HEK293 (cell line): ENCODE data around the gene PITPNC1.
"Not testable (repeated sequence)": the region's sequence is repeated elsewhere in the genome, so short reads cannot be mapped to it uniquely, and the experiment has no call there.

ENCODE experiments used
- CTCF ChIA-PET: fragments of 350-600 bp; formaldehyde crosslinking; extraction: SDS; loops from one replicate; lab custom pipeline; 2021; ENCODE audit warnings: antibody characterized with exemption; lab: Yijun Ruan, JAX
- POLR2A ChIA-PET: fragments of 300-600 bp; formaldehyde crosslinking; extraction: SDS; loops from one replicate; lab custom pipeline; 2020; ENCODE audit warnings: antibody characterized with exemption, inconsistent platforms; lab: Yijun Ruan, JAX
- H3K27ac ChIP-seq: fragments of 200-500 bp; sonication (Bioruptor generic); 2 replicates; pipeline ENCODE4 v1.5.1; 2014; ENCODE audit warnings: low read depth, low read length, control low read depth, inconsistent platforms; ENCODE audit errors: extremely low read depth
- H3K36me3 ChIP-seq, 2 experiments: fragments of 200-500 bp in 1 of 2; sonication (Bioruptor generic) in 1 of 2; 1 replicate in 1 of 2; 2 replicates in 1 of 2; pipeline ENCODE4 v1.5.1; 2014 to 2017; ENCODE audit warnings: inconsistent platforms in 2 of 2, low read length in 2 of 2; ENCODE audit not compliant: control insufficient read depth in 2 of 2, insufficient read depth in 1 of 2
- H3K4me1 ChIP-seq: fragments of 200-500 bp; sonication (Bioruptor generic); 2 replicates; pipeline ENCODE4 v1.5.1; 2014; ENCODE audit warnings: mild to moderate bottlenecking, low read length, inconsistent platforms; ENCODE audit not compliant: control insufficient read depth, insufficient read depth
- H3K4me3 ChIP-seq: 2 replicates; pipeline ENCODE4 v1.5.1; 2011; ENCODE audit warnings: low read depth, mild to moderate bottlenecking, control low read depth, low read length, moderate library complexity
- H3K9me3 ChIP-seq: fragments of 200-500 bp; sonication (Bioruptor generic); 2 replicates; pipeline ENCODE4 v1.5.1; 2014; ENCODE audit warnings: low read depth, low read length, inconsistent platforms; ENCODE audit not compliant: control insufficient read depth, insufficient read depth
- EGR2 ChIP-seq: fragments of 450-650 bp; formaldehyde crosslinking; IDR thresholded peaks from 2 replicates; pipeline ENCODE4 v1.5.1; 2016; ENCODE audit warnings: low read depth, missing biosample characterization, missing genetic modification characterization
- GLIS1 ChIP-seq: fragments of 450-650 bp; formaldehyde crosslinking; IDR thresholded peaks from 2 replicates; pipeline ENCODE4 v1.5.1; 2016; ENCODE audit warnings: missing biosample characterization, missing genetic modification characterization
- GLIS2 ChIP-seq: fragments of 450-650 bp; formaldehyde crosslinking; IDR thresholded peaks from 2 replicates; pipeline ENCODE4 v1.5.1; 2016; ENCODE audit warnings: missing biosample characterization, missing genetic modification characterization
- IKZF3 ChIP-seq: fragments of 450-650 bp; IDR thresholded peaks from 2 replicates; pipeline ENCODE4 v1.5.0; 2018; ENCODE audit warnings: missing biosample characterization, mild to moderate bottlenecking, missing genetic modification characterization, moderate library complexity
- PRDM1 ChIP-seq: fragments of 450-650 bp; formaldehyde crosslinking; IDR thresholded peaks from 2 replicates; pipeline ENCODE4; 2016; ENCODE audit warnings: missing biosample characterization, missing genetic modification characterization
- PRDM6 ChIP-seq: fragments of 450-650 bp; formaldehyde crosslinking; IDR thresholded peaks from 2 replicates; pipeline ENCODE4 v1.5.1; 2017; ENCODE audit warnings: missing biosample characterization, missing genetic modification characterization
- ZBTB10 ChIP-seq: fragments of 450-650 bp; formaldehyde crosslinking; IDR thresholded peaks from 2 replicates; pipeline ENCODE4 v1.5.1; 2016; ENCODE audit warnings: missing biosample characterization, missing genetic modification characterization
- ZNF157 ChIP-seq: fragments of 450-650 bp; formaldehyde crosslinking; IDR thresholded peaks from 2 replicates; pipeline ENCODE4 v1.5.1; 2016; ENCODE audit warnings: missing biosample characterization, missing genetic modification characterization
- ZNF2 ChIP-seq: fragments of 450-650 bp; formaldehyde crosslinking; IDR thresholded peaks from 2 replicates; pipeline ENCODE4 v1.5.1; 2016; ENCODE audit warnings: missing biosample characterization, missing genetic modification characterization
- ZNF366 ChIP-seq: fragments of 450-650 bp; formaldehyde crosslinking; conservative IDR thresholded peaks from 2 replicates; pipeline ENCODE4 v1.5.1; 2016; ENCODE audit warnings: missing biosample characterization, missing genetic modification characterization
- ZNF391 ChIP-seq: fragments of 450-650 bp; formaldehyde crosslinking; IDR thresholded peaks from 2 replicates; pipeline ENCODE4 v1.5.1; 2016; ENCODE audit warnings: low read depth, missing biosample characterization, missing genetic modification characterization, borderline replicate concordance
- ZNF473 ChIP-seq: fragments of 450-650 bp; formaldehyde crosslinking; IDR thresholded peaks from 2 replicates; pipeline ENCODE4 v1.5.1; 2017; ENCODE audit warnings: missing biosample characterization, missing genetic modification characterization
- ZNF580 ChIP-seq: fragments of 450-650 bp; formaldehyde crosslinking; IDR thresholded peaks from 2 replicates; pipeline ENCODE4 v1.5.1; 2016; ENCODE audit warnings: missing biosample characterization, missing genetic modification characterization
- ZNF660 ChIP-seq: fragments of 450-650 bp; IDR thresholded peaks from 2 replicates; pipeline ENCODE4 v1.5.1; 2018; ENCODE audit warnings: missing biosample characterization, mild to moderate bottlenecking, missing genetic modification characterization
- ZNF664 ChIP-seq: fragments of 450-650 bp; formaldehyde crosslinking; IDR thresholded peaks from 2 replicates; pipeline ENCODE4 v1.5.1; 2016; ENCODE audit warnings: missing biosample characterization, missing genetic modification characterization
- ZNF670 ChIP-seq: fragments of 450-650 bp; formaldehyde crosslinking; IDR thresholded peaks from 2 replicates; pipeline ENCODE4 v1.5.1; 2016; ENCODE audit warnings: missing biosample characterization, missing genetic modification characterization, low read depth
- TF ChIP-seq, protein P1 (sequence below): fragments of 450-650 bp; formaldehyde crosslinking; IDR thresholded peaks from 2 replicates; pipeline ENCODE4 v1.5.1; 2016; ENCODE audit warnings: missing biosample characterization, missing genetic modification characterization, borderline replicate concordance

The PITPNC1 gene

GRCh38 chr17:67403483-67403882 is 26.4 kb downstream of the PITPNC1 start:
- POLR2A ChIA-PET: no interaction called here
- CTCF ChIA-PET: no interaction called here
- H3K9me3 ChIP-seq: no peaks in the 10 kb centered on the region
- no peak overlapping the region for H3K4me3 ChIP-seq
- H3K36me3 ChIP-seq: no peaks in the 10 kb centered on the region; a peak in 1 of 3 replicates
- no peak overlapping the region for H3K27ac ChIP-seq
- peaks cover 3% of the 10 kb centered on the region; the same call in 1 of the 2 replicates for H3K4me1 ChIP-seq
- TF ChIP-seq ZNF391 (tag by site-specific recombination) (no peak), EGR2 (no peak), IKZF3 (no peak), ZNF157 (tag by site-specific recombination) (no peak)

- H3K9me3 ChIP-seq, H3K27ac ChIP-seq, H3K4me1 ChIP-seq, CTCF ChIA-PET, POLR2A ChIA-PET, H3K4me3 ChIP-seq, H3K36me3 ChIP-seq: not testable (repeated sequence)
- TF ChIP-seq PRDM1: peak; percentile 100
- TF ChIP-seq ZNF366 (tag by site-specific recombination): peak; percentile 89
Measured at GRCh38 chr17:67408455-67408830, 31.4 kb downstream of the PITPNC1 start.

GRCh38 chr17:67411397-67411796 is 34.3 kb downstream of the PITPNC1 start:
- Histone ChIP-seq H3K27ac (no peak overlapping the region), H3K9me3 (no peaks in the 10 kb centered on the region), H3K36me3 (no peaks in the 10 kb centered on the region; a peak in 1 of 3 replicates), H3K4me3 (no peak overlapping the region), H3K4me1 (no peaks in the 10 kb centered on the region)
- TF ChIP-seq ZNF664 (no peak), GLIS1 (tag by site-specific recombination) (no peak), ZNF580 (no peak), ZNF157 (tag by site-specific recombination) (no peak), ZNF2 (tag by site-specific recombination) (no peak), ZBTB10 (tag by site-specific recombination) (no peak), ZNF660 (no peak), GLIS2 (tag by site-specific recombination) (no peak), PRDM6 (tag by site-specific recombination) (no peak), ZNF670 (no peak), ZNF473 (tag by site-specific recombination) (no peak)
- TF ChIP-seq, protein P1, sequence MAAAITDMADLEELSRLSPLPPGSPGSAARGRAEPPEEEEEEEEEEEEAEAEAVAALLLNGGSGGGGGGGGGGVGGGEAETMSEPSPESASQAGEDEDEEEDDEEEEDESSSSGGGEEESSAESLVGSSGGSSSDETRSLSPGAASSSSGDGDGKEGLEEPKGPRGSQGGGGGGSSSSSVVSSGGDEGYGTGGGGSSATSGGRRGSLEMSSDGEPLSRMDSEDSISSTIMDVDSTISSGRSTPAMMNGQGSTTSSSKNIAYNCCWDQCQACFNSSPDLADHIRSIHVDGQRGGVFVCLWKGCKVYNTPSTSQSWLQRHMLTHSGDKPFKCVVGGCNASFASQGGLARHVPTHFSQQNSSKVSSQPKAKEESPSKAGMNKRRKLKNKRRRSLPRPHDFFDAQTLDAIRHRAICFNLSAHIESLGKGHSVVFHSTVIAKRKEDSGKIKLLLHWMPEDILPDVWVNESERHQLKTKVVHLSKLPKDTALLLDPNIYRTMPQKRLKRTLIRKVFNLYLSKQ (tag by site-specific recombination): no peak
- ChIA-PET POLR2A (no interaction called here), CTCF (interaction anchor here (0.5 to 1.1 kb wide), 3 partner anchors 9 to 37 kb away, joined by 3 to 5 read pairs (median 5); no protein-coding TSS in a partner anchor)
